HL-60 (cell line): ENCODE measurements around the gene TSPAN33.

ENCODE experiments used
- CTCF ChIP-seq: IDR thresholded peaks from one replicate; pipeline ENCODE4 v1.5.1; 2011; ENCODE audit warnings: low read length, control low read depth, inconsistent platforms; ENCODE audit not compliant: insufficient read depth
- REST ChIP-seq: IDR thresholded peaks from 2 replicates; pipeline ENCODE4 v1.6.1; 2012; ENCODE audit warnings: low read depth; ENCODE audit not compliant: insufficient replicate concordance
- SPI1 ChIP-seq: IDR thresholded peaks from 2 replicates; pipeline ENCODE4 v1.6.1; 2012; ENCODE audit warnings: low read depth, mild to moderate bottlenecking, borderline replicate concordance

- TF ChIP-seq CTCF (no peak), REST (no peak), SPI1 (no peak)
Observed at GRCh38 chr7:129103561-129104324, 40.8 kb upstream of the TSPAN33 start.
